WI38 (cell line): ENCODE measurements around the gene CDH2.

Experiments used
- H3K4me3 ChIP-seq: 2 replicates; pipeline ENCODE4 v1.5.1; 2011; ENCODE audit warnings: low read depth, mild to moderate bottlenecking, control low read depth, low read length
- CTCF ChIP-seq: IDR thresholded peaks from 2 replicates; pipeline ENCODE4 v1.5.1; 2012; ENCODE audit warnings: low read depth, mild to moderate bottlenecking, control low read depth, low read length

The CDH2 gene

GRCh38 chr18:28045880-28046279 is 131.1 kb downstream of the CDH2 start:
- TF ChIP-seq CTCF: no peak
- H3K4me3 ChIP-seq: peak overlapping the region; percentile 3; the same call in 1 of the 2 replicates

GRCh38 chr18:28045176-28045810 is 131.6 kb downstream of the CDH2 start:
- no peak for TF ChIP-seq CTCF
- peak overlapping the region; percentile 3; the same call in 1 of the 2 replicates for H3K4me3 ChIP-seq

- TF ChIP-seq CTCF: no peak
Observed at GRCh38 chr18:28044036-28044435, 132.9 kb downstream of the CDH2 start.

DNA sequence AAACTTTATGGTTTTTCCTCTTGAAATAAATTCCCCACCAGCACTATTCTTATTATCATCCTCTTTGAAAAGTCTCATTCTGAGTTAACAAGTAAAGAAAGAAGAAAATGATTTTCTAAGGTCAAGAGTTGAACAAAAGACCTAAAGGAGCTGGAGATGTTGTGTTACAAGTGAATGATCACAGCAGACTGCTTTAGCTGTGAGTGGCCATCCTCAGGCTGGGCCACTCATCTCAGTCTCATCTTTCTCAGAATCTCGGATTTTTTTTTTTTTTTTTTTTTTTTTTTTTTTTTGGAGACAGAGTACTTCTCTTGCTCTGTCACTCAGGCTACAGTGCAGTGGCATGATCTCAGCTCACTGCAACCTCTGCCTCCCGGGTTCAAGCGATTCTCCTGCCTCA is 133.3 kb downstream of the CDH2 start:
- TF ChIP-seq CTCF: no peak

More at GRCh38 chr18:28044036-28044435, 132.9 kb downstream of the CDH2 start:
- H3K4me3 ChIP-seq: no peak overlapping the region

GRCh38 chr18:28041366-28041765 is 135.6 kb downstream of the CDH2 start:
- no peak overlapping the region for H3K4me3 ChIP-seq
- no peak for TF ChIP-seq CTCF

More for the DNA sequence above, 133.3 kb downstream of the CDH2 start:
- H3K4me3 ChIP-seq: no peak overlapping the region

GRCh38 chr18:28040716-28041115 is 136.2 kb downstream of the CDH2 start:
- TF ChIP-seq CTCF: no peak
- no peak overlapping the region for H3K4me3 ChIP-seq

GRCh38 chr18:28040211-28040610 is 136.7 kb downstream of the CDH2 start:
- no peak for TF ChIP-seq CTCF

More at GRCh38 chr18:28040211-28040610, 136.7 kb downstream of the CDH2 start:
- H3K4me3 ChIP-seq: no peak overlapping the region
